ENCODE data around the gene ATF6. TPM values are rescaled to one million over a fixed set of nuclear protein-coding genes. Genes with fewer than 3 reads are reported as not detected.

The ATF6 gene
- polyA plus RNA-seq, 2 of the 4 experiments (the other 2 are of a cell fraction), result 8.6 to 28.0 TPM

DNA sequence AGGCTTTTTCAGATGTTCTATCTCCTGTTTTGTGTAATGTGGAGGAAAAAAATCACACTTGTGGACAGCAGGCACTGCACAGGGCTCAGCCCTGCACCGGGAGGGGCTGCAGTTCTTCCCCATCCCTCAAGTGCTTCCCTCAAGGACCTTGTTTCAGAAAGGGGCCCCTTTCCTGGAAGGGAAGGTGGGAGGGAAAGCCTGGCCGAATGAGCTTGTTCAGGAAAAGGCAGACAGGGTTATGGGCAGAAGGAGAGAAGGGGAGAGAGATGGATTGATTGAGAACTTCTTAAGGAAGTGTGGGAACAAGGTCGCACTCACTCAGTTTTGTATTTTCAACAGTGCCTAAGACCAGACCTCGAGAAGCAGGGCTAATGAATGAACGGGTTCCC, 216.4 kb downstream of the ATF6 start:
- WGBS (ENCODE audit: missing lambda C conversion rate), result 45% methylated on average over 5 of the region's 5 CpGs
- no peak for DNase-seq (ENCODE audit: low read depth in 1 of 2, low spot score in 1 of 2)
- H3K27ac ChIP-seq, result no peak overlapping the region
- H3K4me2 ChIP-seq, result no peak overlapping the region
- TF ChIP-seq KDM1A (IDR thresholded peaks at IDR 0.05; ENCODE audit: low read depth), result no peak
- H3K4me3 ChIP-seq, result no peak overlapping the region
- CTCF ChIA-PET, result interaction anchor here (2.4 kb wide), 1 partner anchor 190 kb away, joined by 6 read pairs; no protein-coding TSS in a partner anchor
- H3K9me3 ChIP-seq, result peaks cover 6% of the 10 kb centered on the region; the same call in 1 of the 3 replicates
- H3K4me1 ChIP-seq, result no peaks in the 10 kb centered on the region
- POLR2A ChIA-PET, result no interaction called here
- ATAC-seq, result no peak
- FAIRE-seq, result no peak

DNA sequence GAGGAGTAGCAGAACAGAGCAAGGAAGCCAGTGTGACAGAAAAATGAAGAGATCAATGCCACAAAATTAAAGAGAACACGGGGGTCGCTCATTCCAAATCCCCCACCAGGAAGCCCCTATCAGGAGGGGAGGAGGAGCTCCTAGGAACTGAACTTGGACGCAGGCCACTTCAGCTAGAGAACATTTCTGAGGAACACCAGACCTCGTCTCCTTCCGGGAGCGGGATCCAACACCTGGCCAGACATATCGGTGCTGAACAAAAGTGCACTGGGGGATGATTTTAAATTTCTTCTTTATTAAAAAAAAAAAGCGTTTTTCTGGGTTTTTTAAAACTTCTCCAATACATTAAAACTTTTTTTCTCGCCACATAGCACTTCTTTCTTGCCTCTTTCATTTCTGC, 216.8 kb downstream of the ATF6 start:
- no peak for ATAC-seq
- DNase-seq (ENCODE audit: low read depth in 1 of 2, low spot score in 1 of 2), result no peak
- Histone ChIP-seq H3K9me3 (peaks cover 9% of the 10 kb centered on the region; the same call in 1 of the 3 replicates), H3K4me3 (no peak overlapping the region), H3K27ac (no peak overlapping the region), H3K4me2 (no peak overlapping the region), H3K4me1 (no peaks in the 10 kb centered on the region)
- FAIRE-seq, result no peak
- 58% methylated on average over 9 of the region's 9 CpGs for whole genome bisulfite sequencing (ENCODE audit: missing lambda C conversion rate)
- ChIA-PET CTCF (interaction anchor here (2.4 kb wide), 1 partner anchor 190 kb away, joined by 6 read pairs; no protein-coding TSS in a partner anchor), POLR2A (no interaction called here)
- TF ChIP-seq KDM1A (IDR thresholded peaks at IDR 0.05; ENCODE audit: low read depth) (no peak), JUNB (IDR thresholded peaks at IDR 0.05) (no peak), SMC3 (IDR thresholded peaks at IDR 0.05) (no peak), FOXS1 (CRISPR knock-in tag; IDR thresholded peaks at IDR 0.05) (no peak), EP300 (IDR thresholded peaks at IDR 0.05) (no peak), ESRRA (IDR thresholded peaks at IDR 0.05; ENCODE audit: borderline replicate concordance, low read length) (no peak), RNF2 (IDR thresholded peaks at IDR 0.05; ENCODE audit: borderline replicate concordance, low read depth) (no peak), CHD4 (IDR thresholded peaks at IDR 0.05; ENCODE audit: borderline replicate concordance) (no peak), FOSL2 (IDR thresholded peaks at IDR 0.05) (no peak), FOSL2 (CRISPR knock-in tag; IDR thresholded peaks at IDR 0.05) (no peak), MAFK (IDR thresholded peaks at IDR 0.05; ENCODE audit: partially characterized antibody) (no peak), TP53 (CRISPR knock-in tag; IDR thresholded peaks at IDR 0.05) (no peak)
- TF ChIP-seq, protein P1, sequence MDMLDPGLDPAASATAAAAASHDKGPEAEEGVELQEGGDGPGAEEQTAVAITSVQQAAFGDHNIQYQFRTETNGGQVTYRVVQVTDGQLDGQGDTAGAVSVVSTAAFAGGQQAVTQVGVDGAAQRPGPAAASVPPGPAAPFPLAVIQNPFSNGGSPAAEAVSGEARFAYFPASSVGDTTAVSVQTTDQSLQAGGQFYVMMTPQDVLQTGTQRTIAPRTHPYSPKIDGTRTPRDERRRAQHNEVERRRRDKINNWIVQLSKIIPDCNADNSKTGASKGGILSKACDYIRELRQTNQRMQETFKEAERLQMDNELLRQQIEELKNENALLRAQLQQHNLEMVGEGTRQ (IDR thresholded peaks at IDR 0.05), result no peak
- TF ChIP-seq, protein P2, sequence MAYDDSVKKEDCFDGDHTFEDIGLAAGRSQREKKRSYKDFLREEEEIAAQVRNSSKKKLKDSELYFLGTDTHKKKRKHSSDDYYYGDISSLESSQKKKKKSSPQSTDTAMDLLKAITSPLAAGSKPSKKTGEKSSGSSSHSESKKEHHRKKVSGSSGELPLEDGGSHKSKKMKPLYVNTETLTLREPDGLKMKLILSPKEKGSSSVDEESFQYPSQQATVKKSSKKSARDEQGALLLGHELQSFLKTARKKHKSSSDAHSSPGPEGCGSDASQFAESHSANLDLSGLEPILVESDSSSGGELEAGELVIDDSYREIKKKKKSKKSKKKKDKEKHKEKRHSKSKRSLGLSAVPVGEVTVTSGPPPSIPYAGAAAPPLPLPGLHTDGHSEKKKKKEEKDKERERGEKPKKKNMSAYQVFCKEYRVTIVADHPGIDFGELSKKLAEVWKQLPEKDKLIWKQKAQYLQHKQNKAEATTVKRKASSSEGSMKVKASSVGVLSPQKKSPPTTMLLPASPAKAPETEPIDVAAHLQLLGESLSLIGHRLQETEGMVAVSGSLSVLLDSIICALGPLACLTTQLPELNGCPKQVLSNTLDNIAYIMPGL (CRISPR knock-in tag; IDR thresholded peaks at IDR 0.05; ENCODE audit: borderline replicate concordance), result no peak
- TF ChIP-seq, protein P3, sequence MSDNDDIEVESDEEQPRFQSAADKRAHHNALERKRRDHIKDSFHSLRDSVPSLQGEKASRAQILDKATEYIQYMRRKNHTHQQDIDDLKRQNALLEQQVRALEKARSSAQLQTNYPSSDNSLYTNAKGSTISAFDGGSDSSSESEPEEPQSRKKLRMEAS (IDR thresholded peaks at IDR 0.05), result no peak
- TF ChIP-seq, protein P4, sequence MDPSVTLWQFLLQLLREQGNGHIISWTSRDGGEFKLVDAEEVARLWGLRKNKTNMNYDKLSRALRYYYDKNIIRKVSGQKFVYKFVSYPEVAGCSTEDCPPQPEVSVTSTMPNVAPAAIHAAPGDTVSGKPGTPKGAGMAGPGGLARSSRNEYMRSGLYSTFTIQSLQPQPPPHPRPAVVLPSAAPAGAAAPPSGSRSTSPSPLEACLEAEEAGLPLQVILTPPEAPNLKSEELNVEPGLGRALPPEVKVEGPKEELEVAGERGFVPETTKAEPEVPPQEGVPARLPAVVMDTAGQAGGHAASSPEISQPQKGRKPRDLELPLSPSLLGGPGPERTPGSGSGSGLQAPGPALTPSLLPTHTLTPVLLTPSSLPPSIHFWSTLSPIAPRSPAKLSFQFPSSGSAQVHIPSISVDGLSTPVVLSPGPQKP (IDR thresholded peaks at IDR 0.05; ENCODE audit: low read depth, low read length), result no peak

DNA sequence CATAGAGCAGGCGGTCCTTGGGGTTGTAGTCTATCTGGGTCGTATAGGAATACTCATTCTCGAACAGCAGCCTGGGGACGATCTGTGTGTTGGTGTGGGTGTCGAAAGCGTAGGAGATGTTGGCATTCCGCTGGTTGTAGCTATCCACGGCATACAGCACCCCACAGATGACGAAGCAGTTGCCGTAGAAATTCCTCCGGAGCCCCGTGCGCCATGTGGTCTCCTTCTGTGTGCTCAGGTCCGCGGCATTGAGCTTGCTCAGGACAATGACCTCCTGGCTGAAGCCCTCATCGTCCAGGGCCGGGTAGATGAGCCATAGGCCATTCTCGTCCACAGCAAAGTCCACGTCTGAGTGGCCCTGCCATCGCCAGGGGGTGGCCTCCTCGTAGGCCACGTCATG, 217.6 kb downstream of the ATF6 start:
- CTCF ChIA-PET, result interaction anchor here (1.0 to 2.4 kb wide), 2 partner anchors 39 to 191 kb away, joined by 3 to 6 read pairs; no protein-coding TSS in a partner anchor
- TF ChIP-seq RARB (CRISPR knock-in tag; IDR thresholded peaks at IDR 0.05), result no peak
- TF ChIP-seq, protein P5, sequence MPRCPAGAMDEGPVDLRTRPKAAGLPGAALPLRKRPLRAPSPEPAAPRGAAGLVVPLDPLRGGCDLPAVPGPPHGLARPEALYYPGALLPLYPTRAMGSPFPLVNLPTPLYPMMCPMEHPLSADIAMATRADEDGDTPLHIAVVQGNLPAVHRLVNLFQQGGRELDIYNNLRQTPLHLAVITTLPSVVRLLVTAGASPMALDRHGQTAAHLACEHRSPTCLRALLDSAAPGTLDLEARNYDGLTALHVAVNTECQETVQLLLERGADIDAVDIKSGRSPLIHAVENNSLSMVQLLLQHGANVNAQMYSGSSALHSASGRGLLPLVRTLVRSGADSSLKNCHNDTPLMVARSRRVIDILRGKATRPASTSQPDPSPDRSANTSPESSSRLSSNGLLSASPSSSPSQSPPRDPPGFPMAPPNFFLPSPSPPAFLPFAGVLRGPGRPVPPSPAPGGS (IDR thresholded peaks at IDR 0.05), result no peak
- no peak for TF ChIP-seq ZFP36 (IDR thresholded peaks at IDR 0.05; ENCODE audit: borderline replicate concordance, partially characterized antibody)
- TF ChIP-seq, protein P6, sequence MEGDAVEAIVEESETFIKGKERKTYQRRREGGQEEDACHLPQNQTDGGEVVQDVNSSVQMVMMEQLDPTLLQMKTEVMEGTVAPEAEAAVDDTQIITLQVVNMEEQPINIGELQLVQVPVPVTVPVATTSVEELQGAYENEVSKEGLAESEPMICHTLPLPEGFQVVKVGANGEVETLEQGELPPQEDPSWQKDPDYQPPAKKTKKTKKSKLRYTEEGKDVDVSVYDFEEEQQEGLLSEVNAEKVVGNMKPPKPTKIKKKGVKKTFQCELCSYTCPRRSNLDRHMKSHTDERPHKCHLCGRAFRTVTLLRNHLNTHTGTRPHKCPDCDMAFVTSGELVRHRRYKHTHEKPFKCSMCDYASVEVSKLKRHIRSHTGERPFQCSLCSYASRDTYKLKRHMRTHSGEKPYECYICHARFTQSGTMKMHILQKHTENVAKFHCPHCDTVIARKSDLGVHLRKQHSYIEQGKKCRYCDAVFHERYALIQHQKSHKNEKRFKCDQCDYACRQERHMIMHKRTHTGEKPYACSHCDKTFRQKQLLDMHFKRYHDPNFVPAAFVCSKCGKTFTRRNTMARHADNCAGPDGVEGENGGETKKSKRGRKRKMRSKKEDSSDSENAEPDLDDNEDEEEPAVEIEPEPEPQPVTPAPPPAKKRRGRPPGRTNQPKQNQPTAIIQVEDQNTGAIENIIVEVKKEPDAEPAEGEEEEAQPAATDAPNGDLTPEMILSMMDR (IDR thresholded peaks at IDR 0.05), result no peak
- no peak for TF ChIP-seq ZNF302 (CRISPR knock-in tag; IDR thresholded peaks at IDR 0.05)
- TF ChIP-seq, protein P7, sequence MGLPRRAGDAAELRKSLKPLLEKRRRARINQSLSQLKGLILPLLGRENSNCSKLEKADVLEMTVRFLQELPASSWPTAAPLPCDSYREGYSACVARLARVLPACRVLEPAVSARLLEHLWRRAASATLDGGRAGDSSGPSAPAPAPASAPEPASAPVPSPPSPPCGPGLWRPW (IDR thresholded peaks at IDR 0.05), result no peak
- TF ChIP-seq, protein P8, sequence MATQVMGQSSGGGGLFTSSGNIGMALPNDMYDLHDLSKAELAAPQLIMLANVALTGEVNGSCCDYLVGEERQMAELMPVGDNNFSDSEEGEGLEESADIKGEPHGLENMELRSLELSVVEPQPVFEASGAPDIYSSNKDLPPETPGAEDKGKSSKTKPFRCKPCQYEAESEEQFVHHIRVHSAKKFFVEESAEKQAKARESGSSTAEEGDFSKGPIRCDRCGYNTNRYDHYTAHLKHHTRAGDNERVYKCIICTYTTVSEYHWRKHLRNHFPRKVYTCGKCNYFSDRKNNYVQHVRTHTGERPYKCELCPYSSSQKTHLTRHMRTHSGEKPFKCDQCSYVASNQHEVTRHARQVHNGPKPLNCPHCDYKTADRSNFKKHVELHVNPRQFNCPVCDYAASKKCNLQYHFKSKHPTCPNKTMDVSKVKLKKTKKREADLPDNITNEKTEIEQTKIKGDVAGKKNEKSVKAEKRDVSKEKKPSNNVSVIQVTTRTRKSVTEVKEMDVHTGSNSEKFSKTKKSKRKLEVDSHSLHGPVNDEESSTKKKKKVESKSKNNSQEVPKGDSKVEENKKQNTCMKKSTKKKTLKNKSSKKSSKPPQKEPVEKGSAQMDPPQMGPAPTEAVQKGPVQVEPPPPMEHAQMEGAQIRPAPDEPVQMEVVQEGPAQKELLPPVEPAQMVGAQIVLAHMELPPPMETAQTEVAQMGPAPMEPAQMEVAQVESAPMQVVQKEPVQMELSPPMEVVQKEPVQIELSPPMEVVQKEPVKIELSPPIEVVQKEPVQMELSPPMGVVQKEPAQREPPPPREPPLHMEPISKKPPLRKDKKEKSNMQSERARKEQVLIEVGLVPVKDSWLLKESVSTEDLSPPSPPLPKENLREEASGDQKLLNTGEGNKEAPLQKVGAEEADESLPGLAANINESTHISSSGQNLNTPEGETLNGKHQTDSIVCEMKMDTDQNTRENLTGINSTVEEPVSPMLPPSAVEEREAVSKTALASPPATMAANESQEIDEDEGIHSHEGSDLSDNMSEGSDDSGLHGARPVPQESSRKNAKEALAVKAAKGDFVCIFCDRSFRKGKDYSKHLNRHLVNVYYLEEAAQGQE (IDR thresholded peaks at IDR 0.05), result no peak

More for the DNA sequence above, 217.6 kb downstream of the ATF6 start:
- peaks cover 9% of the 10 kb centered on the region; the same call in 1 of the 3 replicates for H3K9me3 ChIP-seq
- no peak overlapping the region for H3K4me2 ChIP-seq
- H3K27ac ChIP-seq, result no peak overlapping the region
- POLR2A ChIA-PET, result no interaction called here
- DNase-seq (ENCODE audit: low read depth in 1 of 2, low spot score in 1 of 2) (no peak), FAIRE-seq (no peak), ATAC-seq (no peak)
- H3K4me3 ChIP-seq, result no peak overlapping the region
- H3K4me1 ChIP-seq, result no peaks in the 10 kb centered on the region
- 71% methylated on average over 18 of the region's 22 CpGs for WGBS (ENCODE audit: missing lambda C conversion rate)
